ENCODE measurements around the gene YAF2.

Gene YAF2

GRCh38 chr12:42144408-42145196 is 93.4 kb downstream of the YAF2 start, which contains the start of gene GXYLT1:
Gene GXYLT1 (minus strand): TSS chr12:42144874. CDS start chr12:42144646, 228 bp downstream.
- peak; percentile 81 for DNase-seq (ENCODE audit: low spot score)

- DNase-seq (ENCODE audit: low spot score): peak; percentile 10
These were observed 94.0 kb downstream of the YAF2 start for GRCh38 chr12:42144158-42144407.

GRCh38 chr12:42143452-42144157 is 94.4 kb downstream of the YAF2 start:
- no peak for DNase-seq (ENCODE audit: low spot score)

- no peak for DNase-seq (ENCODE audit: low spot score)
These were observed 96.0 kb downstream of the YAF2 start for GRCh38 chr12:42141981-42142606.

GRCh38 chr12:42140901-42141300 is 97.1 kb downstream of the YAF2 start:
- no peak for DNase-seq (ENCODE audit: low spot score)

GRCh38 chr12:42135259-42135814 is 102.7 kb downstream of the YAF2 start:
- no peak for DNase-seq (ENCODE audit: low spot score)

GRCh38 chr12:42130672-42131402 is 107.2 kb downstream of the YAF2 start:
- peak; percentile 41 for DNase-seq (ENCODE audit: low spot score)

GRCh38 chr12:42129595-42130204 is 108.3 kb downstream of the YAF2 start:
- DNase-seq (ENCODE audit: low spot score): peak; percentile 72

GRCh38 chr12:42128888-42129287 is 109.2 kb downstream of the YAF2 start:
- no peak for DNase-seq (ENCODE audit: low spot score)

GRCh38 chr12:42128327-42128726 is 109.7 kb downstream of the YAF2 start:
- no peak for DNase-seq (ENCODE audit: low spot score)

GRCh38 chr12:42126963-42127362 is 111.1 kb downstream of the YAF2 start:
- DNase-seq (ENCODE audit: low spot score): no peak

- no peak for DNase-seq (ENCODE audit: low spot score)
These were observed 112.7 kb downstream of the YAF2 start for GRCh38 chr12:42125388-42125767.

- DNase-seq (ENCODE audit: low spot score): no peak
These were observed 113.2 kb downstream of the YAF2 start for GRCh38 chr12:42124764-42125387.

- DNase-seq (ENCODE audit: low spot score): no peak
These were observed 118.9 kb downstream of the YAF2 start for GRCh38 chr12:42119085-42119633.

- no peak for DNase-seq (ENCODE audit: low spot score)
These were observed 119.7 kb downstream of the YAF2 start for GRCh38 chr12:42118136-42118879.

- DNase-seq (ENCODE audit: low spot score): no peak
These were observed 129.0 kb downstream of the YAF2 start for GRCh38 chr12:42109031-42109430.

Data from kidney capillary endothelial cell (primary cell).